Uterus (tissue), 2 donors: Measurements from ENCODE around the gene ACMSD.

Experiments
- POLR2A ChIP-seq, 2 donors: fragments of 450-650 bp; IDR thresholded peaks; one replicate each; pipeline ENCODE4 v1.6.1; 2016; ENCODE audit warnings: antibody characterized with exemption in 2 of 2, mild to moderate bottlenecking in 1 of 2, moderate library complexity in 1 of 2
- TF ChIP-seq, protein P1 (sequence below), 4 experiments: fragments of 200-600 bp in 2 of 4; fragments of 450-650 bp in 2 of 4; sonication (generic) in 2 of 4; IDR thresholded peaks; one replicate each; pipeline ENCODE4 v1.5.1; 2016 to 2019; ENCODE audit warnings: antibody characterized with exemption in 4 of 4, mild to moderate bottlenecking in 2 of 4, moderate library complexity in 1 of 4

- TF ChIP-seq POLR2A (IDR thresholded peaks at IDR 0.05): no peak
- TF ChIP-seq, protein P1, sequence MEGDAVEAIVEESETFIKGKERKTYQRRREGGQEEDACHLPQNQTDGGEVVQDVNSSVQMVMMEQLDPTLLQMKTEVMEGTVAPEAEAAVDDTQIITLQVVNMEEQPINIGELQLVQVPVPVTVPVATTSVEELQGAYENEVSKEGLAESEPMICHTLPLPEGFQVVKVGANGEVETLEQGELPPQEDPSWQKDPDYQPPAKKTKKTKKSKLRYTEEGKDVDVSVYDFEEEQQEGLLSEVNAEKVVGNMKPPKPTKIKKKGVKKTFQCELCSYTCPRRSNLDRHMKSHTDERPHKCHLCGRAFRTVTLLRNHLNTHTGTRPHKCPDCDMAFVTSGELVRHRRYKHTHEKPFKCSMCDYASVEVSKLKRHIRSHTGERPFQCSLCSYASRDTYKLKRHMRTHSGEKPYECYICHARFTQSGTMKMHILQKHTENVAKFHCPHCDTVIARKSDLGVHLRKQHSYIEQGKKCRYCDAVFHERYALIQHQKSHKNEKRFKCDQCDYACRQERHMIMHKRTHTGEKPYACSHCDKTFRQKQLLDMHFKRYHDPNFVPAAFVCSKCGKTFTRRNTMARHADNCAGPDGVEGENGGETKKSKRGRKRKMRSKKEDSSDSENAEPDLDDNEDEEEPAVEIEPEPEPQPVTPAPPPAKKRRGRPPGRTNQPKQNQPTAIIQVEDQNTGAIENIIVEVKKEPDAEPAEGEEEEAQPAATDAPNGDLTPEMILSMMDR (IDR thresholded peaks at IDR 0.05): no peak
Observed at GRCh38 chr2:134873152-134873551, 34.7 kb downstream of the ACMSD start.
